MCF 10A (cell line): ENCODE measurements around the gene TRMT11. TPM values are rescaled to one million over a fixed set of nuclear protein-coding genes. Genes with fewer than 3 reads are reported as not detected.
A peak's percentile ranks its signal among the peaks of the same experiment; 100 is the strongest.

Experiments used
- BruUV-seq: library from RNA; stranded (reverse); fragments of 400-500 nt; replicated peaks from 2 replicates; lab custom pipeline; 2021; lab: Mats Ljungman, UMichigan
- CTCF ChIA-PET: fragments of 300-600 bp; sonication (Branson Sonifier 250); formaldehyde crosslinking; extraction: SDS; loops from one replicate; lab custom pipeline; 2021; ENCODE audit warnings: antibody characterized with exemption, inconsistent platforms; lab: Yijun Ruan, JAX
- POLR2A ChIA-PET: fragments of 300-600, 350-650 bp; sonication (Branson Sonifier 250); formaldehyde crosslinking; extraction: SDS; loops from one replicate; lab custom pipeline; 2020; ENCODE audit warnings: antibody characterized with exemption, inconsistent platforms; lab: Yijun Ruan, JAX
- DNase-seq: peaks from one replicate; pipeline ENCODE4 v3.0.0-alpha.2; 2018; ENCODE audit not compliant: unreplicated experiment
- H3K27ac Mint-ChIP-seq: one replicate; pipeline ENCODE4 v1.8.0; 2022; ENCODE audit warnings: mild to moderate bottlenecking, low read depth, mixed read lengths; ENCODE audit not compliant: unreplicated experiment
- H3K27me3 Mint-ChIP-seq: one replicate; pipeline ENCODE4 v1.8.0; 2022; ENCODE audit warnings: mixed read lengths; ENCODE audit not compliant: insufficient read depth, unreplicated experiment
- H3K36me3 Mint-ChIP-seq: one replicate; pipeline ENCODE4 v1.8.0; 2022; ENCODE audit warnings: mild to moderate bottlenecking, moderate library complexity, mixed read lengths; ENCODE audit not compliant: insufficient read depth, unreplicated experiment
- H3K4me1 Mint-ChIP-seq: one replicate; pipeline ENCODE4 v1.8.0; 2022; ENCODE audit warnings: mixed read lengths; ENCODE audit not compliant: insufficient read depth, unreplicated experiment
- H3K4me3 Mint-ChIP-seq: one replicate; pipeline ENCODE4 v1.8.0; 2022; ENCODE audit warnings: mild to moderate bottlenecking, moderate library complexity, mixed read lengths; ENCODE audit not compliant: unreplicated experiment
- H3K9me3 Mint-ChIP-seq: one replicate; pipeline ENCODE4 v1.8.0; 2022; ENCODE audit warnings: mixed read lengths; ENCODE audit not compliant: unreplicated experiment
- CTCF ChIP-seq: fragments of 200-600 bp; IDR thresholded peaks from one replicate; pipeline ENCODE4 v1.8.0; 2022; ENCODE audit warnings: antibody characterized with exemption, mild to moderate bottlenecking; ENCODE audit not compliant: unreplicated experiment
- intact Hi-C: fragments of 100-400 bp; cut with micrococcal nuclease; formaldehyde crosslinking; loops from 2 replicates; pipeline ENCODE4 v1.14.1; 2022
- total RNA-seq: library from RNA; stranded (reverse); gene quantifications from 2 replicates; pipeline ENCODE4 v1.2.3, GENCODE V29; 2022

TRMT11 gene
- total RNA-seq, 1 experiment from 2014 or later = 32.5 TPM

- Mint-ChIP-seq H3K27me3 (no peaks in the 10 kb centered on the region), H3K27ac (no peak overlapping the region), H3K4me1 (no peaks in the 10 kb centered on the region), H3K4me3 (no peak overlapping the region), H3K36me3 (peaks cover 72% of the 10 kb centered on the region), H3K9me3 (no peaks in the 10 kb centered on the region)
- TF ChIP-seq CTCF = no peak
- no TSS peak for BruUV-seq
- ChIA-PET CTCF (no interaction called here), POLR2A (no interaction called here)
- no peak for DNase-seq
- intact Hi-C loops = no loop called here
Measured at GRCh38 chr6:126026001-126026400, 39.7 kb downstream of the TRMT11 start.

GRCh38 chr6:126027601-126028000 lies 41.3 kb downstream of the TRMT11 start:
- Mint-ChIP-seq H3K4me1 (peaks cover 4% of the 10 kb centered on the region), H3K36me3 (peaks cover 68% of the 10 kb centered on the region), H3K9me3 (no peaks in the 10 kb centered on the region), H3K27me3 (no peaks in the 10 kb centered on the region), H3K27ac (no peak overlapping the region), H3K4me3 (no peak overlapping the region)
- TF ChIP-seq CTCF = no peak
- intact Hi-C loops = no loop called here
- ChIA-PET POLR2A (interaction anchor here (1.2 kb wide), 1 partner anchor 10 kb away, joined by 5 read pairs; no protein-coding TSS in a partner anchor), CTCF (interaction anchor here (1.1 kb wide), 1 partner anchor 9 kb away, joined by 3 read pairs; no protein-coding TSS in a partner anchor)
- DNase-seq = no peak
- BruUV-seq = no TSS peak

- Mint-ChIP-seq H3K27ac (peak overlapping the region; percentile 43), H3K4me3 (no peak overlapping the region), H3K9me3 (no peaks in the 10 kb centered on the region), H3K4me1 (peaks cover 8% of the 10 kb centered on the region), H3K27me3 (no peaks in the 10 kb centered on the region), H3K36me3 (peaks cover 68% of the 10 kb centered on the region)
- ChIA-PET CTCF (interaction anchor here (0.5 to 0.7 kb wide), 3 partner anchors 25 to 1092 kb away, joined by 3 read pairs; no protein-coding TSS in a partner anchor), POLR2A (interaction anchor here (0.9 kb wide), 1 partner anchor 114 kb away, joined by 4 read pairs; no protein-coding TSS in a partner anchor)
- DNase-seq = no peak
- intact Hi-C loops = loop anchor here (5.0 to 10.0 kb wide), 2 partner anchors 312 to 1165 kb away; partner anchors contain the start of gene CENPW
- no TSS peak for BruUV-seq
- TF ChIP-seq CTCF = no peak
Measured at GRCh38 chr6:126030045-126030444, 43.7 kb downstream of the TRMT11 start.

GRCh38 chr6:126033696-126034095 lies 47.4 kb downstream of the TRMT11 start:
- H3K36me3 Mint-ChIP-seq = peaks cover 65% of the 10 kb centered on the region
- no TSS peak for BruUV-seq
- ChIA-PET CTCF (interaction anchor here (0.6 to 2.4 kb wide), 22 partner anchors 10 to 1506 kb away, joined by 3 to 16 read pairs (median 3); no protein-coding TSS in a partner anchor), POLR2A (interaction anchor here (0.7 to 1.0 kb wide), 2 partner anchors 19 to 48 kb away, joined by 3 read pairs; partner anchors contain the start of gene TRMT11)
- peak overlapping the region; percentile 69 for H3K27ac Mint-ChIP-seq
- peak; percentile 68 for DNase-seq
- H3K9me3 Mint-ChIP-seq = no peaks in the 10 kb centered on the region
- no peaks in the 10 kb centered on the region for H3K27me3 Mint-ChIP-seq
- intact Hi-C loops = loop anchor here (1.0 to 10.0 kb wide), 5 partner anchors 138 to 1161 kb away; partner anchors contain the start of gene CENPW
- H3K4me1 Mint-ChIP-seq = peaks cover 12% of the 10 kb centered on the region
- TF ChIP-seq CTCF = peak; percentile 68
- H3K4me3 Mint-ChIP-seq = no peak overlapping the region
